Activated T-helper 2 cell treated with anti-CD3 and anti-CD28 coated beads, Interferon-gamma antibody, Interleukin-2, Interleukin-4, amounts not matched to agents 10 μg/mL and 5 μg/mL and 100 μg/mL, durations not matched to agents 14 hours and 24 hours and 36 hours (primary cell): ENCODE measurements around the gene EIF3B. TPM values are rescaled to one million over a fixed set of nuclear protein-coding genes. Genes with fewer than 3 reads are reported as not detected.
"Not testable (repeated sequence)": the region's sequence is repeated elsewhere in the genome, so short reads cannot be mapped to it uniquely, and the experiment has no call there.

Experiments
- DNase-seq: peaks from one replicate; pipeline ENCODE4 v3.0.0; 2021; ENCODE audit warnings: low spot score
- H3K27ac Mint-ChIP-seq: one replicate; pipeline ENCODE4 v1.8.0; 2021; ENCODE audit warnings: mixed read lengths
- H3K27me3 Mint-ChIP-seq: one replicate; pipeline ENCODE4 v1.8.0; 2021; ENCODE audit warnings: low read depth, mixed read lengths
- H3K36me3 Mint-ChIP-seq: one replicate; pipeline ENCODE4 v1.8.0; 2021; ENCODE audit warnings: low read depth, mixed read lengths
- H3K4me1 Mint-ChIP-seq: one replicate; pipeline ENCODE4 v1.8.0; 2021; ENCODE audit warnings: low read depth, mixed read lengths
- H3K4me3 Mint-ChIP-seq: one replicate; pipeline ENCODE4 v1.8.0; 2021; ENCODE audit warnings: low read depth, mild to moderate bottlenecking, moderate library complexity, mixed read lengths
- H3K9me3 Mint-ChIP-seq: one replicate; pipeline ENCODE4 v1.8.0; 2021; ENCODE audit warnings: mixed read lengths
- intact Hi-C: fragments of 100-400 bp; cut with micrococcal nuclease; formaldehyde crosslinking; loops from one replicate; pipeline ENCODE4 v1.15.1; 2023
- total RNA-seq: library from RNA; stranded (reverse); gene quantifications from 2 replicates; pipeline ENCODE4 v1.2.3, GENCODE V29; 2022

Gene EIF3B
- total RNA-seq, 1 donor from 2014 or later, result 242 TPM

DNA sequence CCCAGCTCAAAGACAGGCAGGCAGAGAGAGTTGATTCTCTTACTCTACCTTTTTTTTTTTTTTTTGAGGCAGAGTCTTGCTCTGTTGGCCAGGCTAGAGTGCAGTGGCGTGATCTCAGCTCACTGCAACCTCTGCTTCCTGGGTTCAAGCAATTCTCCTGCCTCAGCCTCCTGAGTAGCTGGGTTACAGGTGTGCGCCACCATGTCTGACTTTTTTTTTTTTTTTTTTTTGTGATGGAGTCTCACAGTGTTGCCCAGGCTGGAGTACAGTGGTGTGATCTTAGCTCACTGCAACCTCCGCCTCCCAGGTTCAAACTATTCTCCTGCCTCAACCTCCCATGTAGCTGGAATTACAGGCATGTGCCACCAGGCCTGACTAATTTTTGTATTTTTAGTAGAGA lies 62.6 kb downstream of the EIF3B start:
- peaks cover 33% of the 10 kb centered on the region for H3K36me3 Mint-ChIP-seq
- H3K27ac Mint-ChIP-seq, H3K9me3 Mint-ChIP-seq, H3K27me3 Mint-ChIP-seq, H3K4me3 Mint-ChIP-seq, intact Hi-C loops, DNase-seq: not testable (repeated sequence)
- peaks cover 45% of the 10 kb centered on the region for H3K4me1 Mint-ChIP-seq

DNA sequence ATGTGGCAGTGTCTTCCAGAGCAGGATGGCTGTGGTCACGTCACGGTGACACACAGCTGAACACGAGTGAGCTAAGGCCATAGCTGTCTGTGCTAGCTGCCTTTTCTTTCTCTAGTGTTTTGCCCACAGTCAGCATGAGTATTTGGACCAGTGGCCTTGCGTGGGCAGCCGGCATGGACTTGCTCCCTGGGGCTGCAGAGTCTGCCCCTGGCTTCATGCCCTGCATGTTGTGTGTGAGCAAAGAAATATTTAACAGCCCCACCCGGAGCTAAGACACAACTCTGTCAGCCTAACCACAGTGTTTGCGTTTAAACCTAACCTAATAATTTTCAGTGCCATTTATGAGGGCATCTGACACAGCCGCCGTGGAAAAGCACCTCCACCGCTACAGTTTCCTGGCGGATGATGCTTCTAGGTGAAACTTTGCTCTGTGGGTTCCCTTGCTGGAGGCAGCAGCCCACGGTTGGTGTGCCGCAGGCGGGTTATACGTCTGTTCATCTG lies 63.4 kb downstream of the EIF3B start:
- H3K27me3 Mint-ChIP-seq, result no peaks in the 10 kb centered on the region
- intact Hi-C loops, result no loop called here
- H3K4me1 Mint-ChIP-seq, result peaks cover 37% of the 10 kb centered on the region
- peaks cover 33% of the 10 kb centered on the region for H3K36me3 Mint-ChIP-seq
- DNase-seq, result no peak
- no peak overlapping the region for H3K4me3 Mint-ChIP-seq
- H3K27ac Mint-ChIP-seq, result no peak overlapping the region
- no peaks in the 10 kb centered on the region for H3K9me3 Mint-ChIP-seq

GRCh38 chr7:2420216-2420933 lies 65.7 kb downstream of the EIF3B start:
- no peak for DNase-seq
- intact Hi-C loops, result no loop called here
- no peak overlapping the region for H3K4me3 Mint-ChIP-seq
- peaks cover 30% of the 10 kb centered on the region for H3K36me3 Mint-ChIP-seq
- no peaks in the 10 kb centered on the region for H3K9me3 Mint-ChIP-seq
- no peaks in the 10 kb centered on the region for H3K27me3 Mint-ChIP-seq
- H3K27ac Mint-ChIP-seq, result no peak overlapping the region
- peaks cover 30% of the 10 kb centered on the region for H3K4me1 Mint-ChIP-seq

- intact Hi-C loops, result no loop called here
- DNase-seq, result no peak
Measured at GRCh38 chr7:2421943-2422310, 67.3 kb downstream of the EIF3B start.

DNA sequence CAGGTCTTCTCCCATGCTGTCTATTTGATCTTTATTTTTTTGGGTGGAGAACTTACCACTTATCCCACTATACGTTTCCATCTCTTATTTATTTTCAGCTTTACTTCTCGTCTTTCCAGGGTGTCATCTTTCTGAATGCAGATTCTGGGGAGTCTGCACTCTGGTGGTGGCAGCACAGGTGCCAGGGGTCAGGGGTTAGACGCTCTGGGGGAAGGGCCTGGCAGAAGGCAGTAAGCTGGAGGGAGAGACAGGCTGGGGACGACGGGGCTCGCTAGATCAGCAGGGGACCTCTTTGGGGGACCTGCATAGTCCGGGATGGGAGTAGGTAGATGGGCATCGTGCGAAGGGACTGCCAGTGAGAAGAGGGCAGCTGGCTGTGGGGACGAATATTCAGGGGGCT lies 71.1 kb downstream of the EIF3B start:
- Mint-ChIP-seq H3K4me3 (no peak overlapping the region), H3K36me3 (peaks cover 17% of the 10 kb centered on the region), H3K4me1 (peaks cover 19% of the 10 kb centered on the region), H3K27me3 (no peaks in the 10 kb centered on the region), H3K27ac (no peak overlapping the region), H3K9me3 (peaks cover 1% of the 10 kb centered on the region)
- no peak for DNase-seq
- intact Hi-C loops, result no loop called here

More at GRCh38 chr7:2421943-2422310, 67.3 kb downstream of the EIF3B start:
- Mint-ChIP-seq H3K4me1 (peaks cover 21% of the 10 kb centered on the region), H3K27me3 (no peaks in the 10 kb centered on the region), H3K36me3 (peaks cover 19% of the 10 kb centered on the region), H3K4me3 (no peak overlapping the region), H3K9me3 (no peaks in the 10 kb centered on the region), H3K27ac (no peak overlapping the region)

Other genes with a start within 250 kb of the EIF3B start
- gene MAD1L1, start 121.9 kb upstream of the EIF3B start, total RNA-seq, result 52.3 and 55.0 TPM in 2 replicates
- gene MRM2, start 112.6 kb upstream of the EIF3B start, total RNA-seq, result 40.0 and 40.5 TPM in 2 replicates
- gene NUDT1, start 112.6 kb upstream of the EIF3B start, total RNA-seq, result 68.3 and 69.3 TPM in 2 replicates
- gene SNX8, start 40.4 kb upstream of the EIF3B start, total RNA-seq, result 31.8 and 38.7 TPM in 2 replicates
- gene CHST12, start 48.8 kb downstream of the EIF3B start, total RNA-seq, result 9.8 and 11.8 TPM in 2 replicates
- not detected in 2 replicates for gene GRIFIN, start 121.6 kb downstream of the EIF3B start, total RNA-seq
- gene LFNG, start 164.9 kb downstream of the EIF3B start, total RNA-seq, result 41.0 and 45.6 TPM in 2 replicates
- 39.9 and 41.9 TPM in 2 replicates for gene BRAT1, start 200.7 kb downstream of the EIF3B start, total RNA-seq
- gene IQCE, start 204.2 kb downstream of the EIF3B start, total RNA-seq, result 9.4 and 12.3 TPM in 2 replicates